Heart left ventricle (tissue), 16 donors: ENCODE measurements around the gene KDM3B. TPM values are rescaled to one million over a fixed set of nuclear protein-coding genes. Genes with fewer than 3 reads are reported as not detected.

Experiments used
- ATAC-seq, 4 donors: fragments of 200-7000 bp; cut with Tn5 transposase; one replicate each; pipeline ENCODE4 v1.9.1; 2020 to 2022; ENCODE audit warnings: moderate library complexity in 4 of 4, mild to moderate bottlenecking in 3 of 4, moderate number of reproducible peaks in 1 of 4
- DNase-seq, 5 donors: peaks; one replicate each; pipeline ENCODE4 v3.0.0-alpha.2; 2020
- H3K27ac ChIP-seq, 12 donors: fragments of 200-600 bp; sonication (generic) in 4 of 12; one replicate each; pipeline versions ENCODE4 v1.5.0 to v1.8.0; 2016 to 2022; ENCODE audit warnings: mild to moderate bottlenecking in 2 of 12
- H3K27me3 ChIP-seq, 9 donors: fragments of 200-600 bp; sonication (generic) in 2 of 9; one replicate each; pipeline versions ENCODE4 v1.5.1 to v1.8.0; 2016 to 2022; ENCODE audit warnings: mild to moderate bottlenecking in 3 of 9
- H3K36me3 ChIP-seq, 9 donors: fragments of 200-600 bp; sonication (generic) in 2 of 9; one replicate each; pipeline versions ENCODE4 v1.5.0 to v1.8.0; 2018 to 2022; ENCODE audit warnings: mild to moderate bottlenecking in 2 of 9
- H3K4me1 ChIP-seq, 12 donors: fragments of 200-600 bp; sonication (generic) in 4 of 12; one replicate each; pipeline versions ENCODE4 v1.5.0 to v1.8.0; 2016 to 2022; ENCODE audit warnings: mild to moderate bottlenecking in 3 of 12
- H3K4me3 ChIP-seq, 12 donors: fragments of 200-600 bp; sonication (generic) in 4 of 12; one replicate each; pipeline versions ENCODE4 v1.5.0 to v1.8.0; 2017 to 2022; ENCODE audit warnings: mild to moderate bottlenecking in 9 of 12, moderate library complexity in 4 of 12
- H3K9me3 ChIP-seq, 12 donors: fragments of 200-600 bp; sonication (generic) in 4 of 12; one replicate each; pipeline versions ENCODE4 v1.5.0 to v1.8.0; 2016 to 2022; ENCODE audit warnings: mild to moderate bottlenecking in 1 of 12
- POLR2A ChIP-seq, 2 donors: fragments of 450-650 bp; IDR thresholded peaks; one replicate each; pipeline ENCODE4 v1.6.1; 2017; ENCODE audit warnings: antibody characterized with exemption in 2 of 2, mild to moderate bottlenecking in 2 of 2, moderate library complexity in 2 of 2
- WGBS, 4 donors: extraction: QIAGEN DNeasy Blood & Tissue Kit in 2 of 4; methylation state at CpG; one replicate each; pipeline versions ENCODE4 v1.1.5 to v1.1.7; 2013 to 2018; 5-methylcytosine and 5-hydroxymethylcytosine counted together
- intact Hi-C, 10 donors: fragments of 100-400 bp; cut with DNase I; formaldehyde crosslinking; loops; one replicate each; pipeline versions ENCODE4 v1.11.1 to v1.14.2; 2022
- polyA plus RNA-seq, 2 donors: library from polyadenylated mRNA; stranded (reverse); fragments of 200-250 nt; gene quantifications; one replicate each; pipeline ENCODE4 v1.2.3, GENCODE V29; 2013
- total RNA-seq, 9 donors: library from RNA; depleted of rRNA in 2 of 9; stranded (reverse); fragments of >200 nt in 2 of 9; fragmentation: NEBNext Ultra II Directional in 3 of 9; extraction: Animal tissue kit (Norgen Biotek cat#: 25700) in 3 of 9; gene quantifications; one replicate each; pipeline versions ENCODE4 v1.1.0 to v1.2.4, GENCODE V29; 2016 to 2023
- TF ChIP-seq, protein P1 (sequence below), 12 donors: fragments of 200-600 bp; sonication (generic) in 4 of 12; IDR thresholded peaks; one replicate each; pipeline versions ENCODE4 v1.5.0 to v1.8.0; 2018 to 2022; ENCODE audit warnings: antibody characterized with exemption in 12 of 12, mild to moderate bottlenecking in 5 of 12
- donor health status: ischemic (EF 13 %, LVEDD 7.1; RV severe dilation, severe dysfunction).
- donor health status: healthy with polysubstance abuse.
- donor health status: DM: no; HTN: yes; CAD: no.
- donor health status: DM: no; HTN: no; CAD: no.
- donor health status: ischemic (EF 25% LVEDD 6.9; RV normal size, moderate dysfunction).
- donor health status: ischemic (EF 25% LVEDD 5.7; RV mildly dilated, moderate dysfunction).
- donor health status: healthy.
- donor health status: DM: yes; HTN: yes; CAD: no.
- donor health status: ischemic (EF 35%, LVEDD 5.7; RV mildly dilated, moderate dysfunction).
- donor health status: nonischemic (EF 11% LVEDD 7.7; RV severe dilation, severe dysfunction).
- donor health status: DM: yes; HTN: yes; CAD: no.
- donor health status: PGD.
- donor health status: ischemic (EF 29% LVEDD 5.4; RV normal size, mild dysfunction).
- donor health status: nonischemic (EF 23%, LVEDD 6.1; RV moderate dilation, normal function).

Gene KDM3B
- total and polyA plus RNA-seq, 11 donors = 17.0 to 65.1 (median 44.8) TPM

DNA sequence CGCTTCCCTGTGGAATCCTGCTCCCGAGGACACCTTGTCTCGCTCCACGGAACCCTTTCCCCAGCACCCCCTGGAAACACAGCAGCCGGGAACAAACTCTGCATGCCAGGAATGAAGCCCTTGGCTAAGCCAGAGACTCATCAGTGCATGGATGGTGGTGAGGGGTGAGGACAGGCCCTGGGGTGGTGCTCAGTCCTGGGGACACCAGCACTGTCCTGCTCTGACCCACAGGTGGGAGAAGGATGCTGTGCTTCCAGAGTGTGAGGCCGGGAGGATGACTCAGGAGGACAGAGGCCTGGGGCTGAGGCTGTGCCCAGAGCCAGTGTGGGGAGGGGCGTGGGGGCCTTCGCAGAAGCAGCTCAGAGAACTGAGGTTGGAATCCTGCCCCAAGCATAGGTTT lies 101.6 kb downstream of the KDM3B start:
- no peak for ATAC-seq

DNA sequence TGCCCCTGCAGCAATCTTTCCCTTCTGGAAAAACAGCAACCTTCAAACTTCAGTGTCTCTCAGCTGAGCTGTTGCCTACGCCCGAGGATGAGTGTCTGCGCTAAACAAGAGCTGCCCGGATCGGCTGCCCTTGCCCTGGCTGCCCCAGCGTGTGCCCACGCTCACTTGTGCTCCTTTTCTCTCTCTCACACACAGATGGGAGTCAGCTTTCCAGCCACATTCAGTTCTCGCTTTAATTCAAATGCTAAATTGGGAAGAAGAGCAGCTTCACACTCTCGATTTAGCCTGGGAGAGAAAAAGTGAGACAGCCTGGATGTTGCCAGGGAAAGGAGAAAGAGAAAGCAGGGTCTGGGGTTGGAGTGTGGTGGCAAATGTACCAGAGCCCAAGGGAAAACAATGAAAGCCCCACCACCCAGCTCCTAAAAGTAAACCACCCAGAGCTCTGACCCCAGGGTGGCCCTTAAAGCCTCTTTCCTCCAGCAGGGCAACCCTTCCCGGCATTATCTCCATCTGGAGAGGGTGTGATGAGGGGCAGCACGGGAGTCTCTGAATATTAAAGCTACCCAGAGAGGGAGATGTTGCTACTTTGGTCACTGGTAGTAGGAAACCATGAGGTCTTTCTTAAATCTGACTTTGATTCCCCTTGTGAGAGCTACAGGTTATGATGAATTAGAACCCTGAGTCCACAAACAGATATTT lies 102.9 kb downstream of the KDM3B start:
- DNase-seq (no peak), ATAC-seq (no peak)
- H3K27me3 ChIP-seq = no peaks in the 10 kb centered on the region
- no peak overlapping the region for H3K4me3 ChIP-seq
- H3K36me3 ChIP-seq = no peaks in the 10 kb centered on the region
- TF ChIP-seq, protein P1, sequence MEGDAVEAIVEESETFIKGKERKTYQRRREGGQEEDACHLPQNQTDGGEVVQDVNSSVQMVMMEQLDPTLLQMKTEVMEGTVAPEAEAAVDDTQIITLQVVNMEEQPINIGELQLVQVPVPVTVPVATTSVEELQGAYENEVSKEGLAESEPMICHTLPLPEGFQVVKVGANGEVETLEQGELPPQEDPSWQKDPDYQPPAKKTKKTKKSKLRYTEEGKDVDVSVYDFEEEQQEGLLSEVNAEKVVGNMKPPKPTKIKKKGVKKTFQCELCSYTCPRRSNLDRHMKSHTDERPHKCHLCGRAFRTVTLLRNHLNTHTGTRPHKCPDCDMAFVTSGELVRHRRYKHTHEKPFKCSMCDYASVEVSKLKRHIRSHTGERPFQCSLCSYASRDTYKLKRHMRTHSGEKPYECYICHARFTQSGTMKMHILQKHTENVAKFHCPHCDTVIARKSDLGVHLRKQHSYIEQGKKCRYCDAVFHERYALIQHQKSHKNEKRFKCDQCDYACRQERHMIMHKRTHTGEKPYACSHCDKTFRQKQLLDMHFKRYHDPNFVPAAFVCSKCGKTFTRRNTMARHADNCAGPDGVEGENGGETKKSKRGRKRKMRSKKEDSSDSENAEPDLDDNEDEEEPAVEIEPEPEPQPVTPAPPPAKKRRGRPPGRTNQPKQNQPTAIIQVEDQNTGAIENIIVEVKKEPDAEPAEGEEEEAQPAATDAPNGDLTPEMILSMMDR (IDR thresholded peaks at IDR 0.05) = no peak
- TF ChIP-seq POLR2A (IDR thresholded peaks at IDR 0.05) = no peak
- intact Hi-C loops = no loop called here
- H3K9me3 ChIP-seq = no peaks in the 10 kb centered on the region
- H3K4me1 ChIP-seq = peaks cover 4 to 33% (median 29%) of the 10 kb centered on the region in 12 donors
- 80 to 87% (median 85%) methylated on average over 8 to 11 of the region's 11 CpGs for WGBS, 4 donors
- no peak overlapping the region for H3K27ac ChIP-seq

More for the DNA sequence above, 101.6 kb downstream of the KDM3B start:
- H3K36me3 ChIP-seq = no peaks in the 10 kb centered on the region
- no peak overlapping the region for H3K27ac ChIP-seq
- no peaks in the 10 kb centered on the region for H3K9me3 ChIP-seq
- no peak for TF ChIP-seq POLR2A (IDR thresholded peaks at IDR 0.05)
- TF ChIP-seq, protein P1 (IDR thresholded peaks at IDR 0.05) = no peak
- H3K27me3 ChIP-seq = no peaks in the 10 kb centered on the region
- 90 to 100% (median 92%) methylated on average over 7 to 8 of the region's 8 CpGs for WGBS, 4 donors
- no peak overlapping the region for H3K4me3 ChIP-seq
- peaks cover 4 to 32% (median 26%) of the 10 kb centered on the region in 12 donors for H3K4me1 ChIP-seq
- intact Hi-C loops = loop anchor here in 2 of 10 donors (5.0 kb wide), 2 partner anchors 48 to 93 kb away; no protein-coding TSS in a partner anchor
- no peak for DNase-seq

DNA sequence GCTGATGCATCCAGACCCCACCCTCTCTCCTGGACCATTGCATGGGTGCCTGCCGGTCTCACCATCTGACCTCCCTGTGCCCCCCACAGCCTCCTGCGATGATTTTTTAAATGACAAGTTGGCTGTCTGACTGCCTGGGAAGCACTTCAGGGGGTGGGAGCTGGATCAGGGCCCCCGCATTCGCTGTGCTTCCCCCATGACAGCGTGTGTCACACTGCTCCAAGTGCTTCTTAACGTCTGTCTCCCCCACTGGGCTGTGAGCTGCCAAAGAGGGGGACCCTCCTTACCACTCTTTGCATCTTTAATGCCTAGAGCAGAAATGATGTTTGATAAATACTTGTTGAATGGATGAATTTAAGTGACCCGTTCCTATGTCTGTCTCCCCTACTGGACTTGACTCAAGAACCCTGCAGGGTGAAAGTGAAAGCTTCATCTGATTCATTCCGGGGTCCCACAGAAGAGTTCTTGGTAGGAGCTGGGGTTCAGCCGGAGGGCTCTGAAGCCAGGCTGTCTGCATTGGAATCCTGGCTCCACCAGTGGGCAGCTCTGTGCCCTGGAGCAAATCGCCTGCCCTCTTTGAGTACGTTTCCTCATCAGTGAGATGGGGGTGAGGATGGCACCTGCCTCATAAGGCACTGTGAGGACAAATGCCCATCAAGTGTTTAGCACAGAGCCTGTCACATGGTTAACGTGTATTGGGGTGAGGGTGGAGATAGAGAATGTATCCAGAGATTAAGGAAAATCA lies 105.2 kb downstream of the KDM3B start:
- peak overlapping the region in 4 of 12 donors; percentile 60 to 64 (median 64) for H3K27ac ChIP-seq
- no peaks in the 10 kb centered on the region for H3K9me3 ChIP-seq
- DNase-seq (no peak), ATAC-seq (no peak)
- TF ChIP-seq POLR2A (IDR thresholded peaks at IDR 0.05) = no peak
- TF ChIP-seq, protein P1 (IDR thresholded peaks at IDR 0.05) = no peak
- 67 to 77% (median 70%) methylated on average over 10 to 12 of the region's 12 CpGs for WGBS, 4 donors
- peak overlapping the region in 6 of 12 donors; percentile 22 to 43 (median 37) for H3K4me3 ChIP-seq
- intact Hi-C loops = no loop called here
- peaks cover 4 to 49% (median 34%) of the 10 kb centered on the region in 12 donors for H3K4me1 ChIP-seq
- H3K36me3 ChIP-seq = no peaks in the 10 kb centered on the region
- no peaks in the 10 kb centered on the region for H3K27me3 ChIP-seq

DNA sequence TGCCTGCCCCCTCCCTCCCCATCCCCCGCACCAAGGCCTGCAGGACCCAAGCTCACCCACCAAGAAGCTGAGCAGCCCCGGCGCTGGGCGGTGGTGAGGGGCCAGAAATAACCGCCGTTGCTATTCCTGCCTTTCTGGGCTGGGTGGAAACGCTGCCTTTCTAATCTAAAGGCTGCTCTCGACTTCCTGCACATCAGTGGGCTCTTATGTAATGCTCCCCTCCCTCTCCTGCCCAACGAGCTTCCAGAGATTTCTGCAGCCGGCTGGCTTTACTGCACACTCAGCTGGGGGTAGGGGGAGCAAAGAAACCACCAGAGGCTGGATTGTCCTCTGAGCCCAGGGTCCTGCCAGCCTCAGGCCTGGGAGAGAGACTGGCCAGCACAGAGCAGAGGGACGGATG lies 105.9 kb downstream of the KDM3B start:
- H3K4me3 ChIP-seq = peak overlapping the region in 7 of 12 donors; percentile 12 to 43 (median 35)
- no peaks in the 10 kb centered on the region for H3K9me3 ChIP-seq
- no peaks in the 10 kb centered on the region for H3K36me3 ChIP-seq
- H3K4me1 ChIP-seq = peaks cover 4 to 54% (median 36%) of the 10 kb centered on the region in 12 donors
- no peaks in the 10 kb centered on the region for H3K27me3 ChIP-seq
- WGBS, 4 donors = 13 to 15% (median 14%) methylated on average over 7 to 11 of the region's 11 CpGs
- intact Hi-C loops = no loop called here
- peak in 2 of 5 donors; percentile 35 to 50 for DNase-seq
- ATAC-seq = peak in 3 of 4 donors; percentile 3 to 51 (median 6)
- peak overlapping the region in 6 of 12 donors; percentile 3 to 64 (median 62) for H3K27ac ChIP-seq
- TF ChIP-seq POLR2A (IDR thresholded peaks at IDR 0.05) = no peak
- TF ChIP-seq, protein P1 (IDR thresholded peaks at IDR 0.05) = no peak
